Measurements from ENCODE around the gene NACC2. TPM values are rescaled to one million over a fixed set of nuclear protein-coding genes. Genes with fewer than 3 reads are reported as not detected.

Gene NACC2
- total RNA-seq, 4 donors from 2014 or later, result 18.4 to 33.6 (median 22.4) TPM

- Histone ChIP-seq H3K36me3 (no peaks in the 10 kb centered on the region), H3K27me3 (no peaks in the 10 kb centered on the region), H3K4me1 (peaks cover 10 to 25% of the 10 kb centered on the region in 2 donors), H3K4me3 (replicated peaks in 1 of 3) (no peak overlapping the region), H3K9me3 (no peaks in the 10 kb centered on the region), H3K27ac (no peak overlapping the region)
- WGBS, 2 donors, result 85% methylated on average over 12 to 17 of the region's 17 CpGs
- DNase-seq, result no peak
- TF ChIP-seq CTCF (IDR thresholded peaks at IDR 0.05) (no peak), POLR2A (IDR thresholded peaks at IDR 0.05) (no peak)
- intact Hi-C loops (cut with DNase I), result no loop called here
These were observed 106.6 kb downstream of the NACC2 start for GRCh38 chr9:135988493-135988892.

GRCh38 chr9:135987838-135988404, 107.2 kb downstream of the NACC2 start:
- Histone ChIP-seq H3K4me1 (peaks cover 5 to 19% of the 10 kb centered on the region in 2 donors), H3K27ac (no peak overlapping the region), H3K27me3 (no peaks in the 10 kb centered on the region), H3K4me3 (replicated peaks in 1 of 3) (no peak overlapping the region), H3K36me3 (no peaks in the 10 kb centered on the region), H3K9me3 (no peaks in the 10 kb centered on the region)
- TF ChIP-seq CTCF (IDR thresholded peaks at IDR 0.05) (no peak), POLR2A (IDR thresholded peaks at IDR 0.05) (no peak)
- 63 to 88% methylated on average over 1 to 10 of the region's 16 CpGs for WGBS, 2 donors
- DNase-seq, result no peak
- intact Hi-C loops (cut with DNase I), result no loop called here

- no peak overlapping the region for H3K4me3 ChIP-seq (replicated peaks in 1 of 3)
- peaks cover 0 to 11% of the 10 kb centered on the region in 2 donors for H3K4me1 ChIP-seq
- 86% methylated on average over 4 to 10 of the region's 15 CpGs for WGBS, 2 donors
- no peak for TF ChIP-seq CTCF (IDR thresholded peaks at IDR 0.05)
- no peak for TF ChIP-seq POLR2A (IDR thresholded peaks at IDR 0.05)
- no peaks in the 10 kb centered on the region for H3K36me3 ChIP-seq
- intact Hi-C loops (cut with DNase I), result no loop called here
- DNase-seq, result no peak
- H3K27ac ChIP-seq, result no peak overlapping the region
- no peaks in the 10 kb centered on the region for H3K9me3 ChIP-seq
- H3K27me3 ChIP-seq, result no peaks in the 10 kb centered on the region
These were observed 108.5 kb downstream of the NACC2 start for GRCh38 chr9:135986605-135987004.

DNA sequence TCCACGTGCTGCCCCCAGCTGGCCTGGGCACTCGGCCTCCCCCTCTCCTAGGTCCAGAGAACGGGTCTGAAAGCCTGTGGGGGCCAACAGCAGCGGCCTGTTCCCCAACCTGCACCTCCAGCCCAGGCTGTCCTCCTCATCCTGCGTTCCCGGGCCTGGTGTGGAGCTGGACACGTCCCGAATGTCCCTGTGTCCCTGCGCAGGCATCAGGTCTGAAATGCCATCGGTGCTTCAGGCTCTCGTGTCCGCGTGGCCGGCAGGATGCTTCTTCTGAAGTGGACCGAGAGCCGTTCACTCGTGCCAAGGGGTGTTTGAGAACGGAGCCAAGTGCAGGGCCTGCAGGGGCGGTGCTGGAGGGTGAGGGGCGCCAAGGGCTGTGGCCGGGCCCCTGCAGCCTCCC, 109.2 kb downstream of the NACC2 start:
- intact Hi-C loops (cut with DNase I), result no loop called here
- TF ChIP-seq POLR2A (IDR thresholded peaks at IDR 0.05) (no peak), CTCF (IDR thresholded peaks at IDR 0.05) (no peak)
- DNase-seq, result no peak
- Histone ChIP-seq H3K27ac (no peak overlapping the region), H3K4me1 (peaks cover 0 to 7% of the 10 kb centered on the region in 2 donors), H3K27me3 (no peaks in the 10 kb centered on the region), H3K9me3 (no peaks in the 10 kb centered on the region), H3K4me3 (replicated peaks in 1 of 3) (no peak overlapping the region), H3K36me3 (no peaks in the 10 kb centered on the region)
- WGBS, 2 donors, result 55 to 73% methylated on average over 3 to 16 of the region's 21 CpGs

DNA sequence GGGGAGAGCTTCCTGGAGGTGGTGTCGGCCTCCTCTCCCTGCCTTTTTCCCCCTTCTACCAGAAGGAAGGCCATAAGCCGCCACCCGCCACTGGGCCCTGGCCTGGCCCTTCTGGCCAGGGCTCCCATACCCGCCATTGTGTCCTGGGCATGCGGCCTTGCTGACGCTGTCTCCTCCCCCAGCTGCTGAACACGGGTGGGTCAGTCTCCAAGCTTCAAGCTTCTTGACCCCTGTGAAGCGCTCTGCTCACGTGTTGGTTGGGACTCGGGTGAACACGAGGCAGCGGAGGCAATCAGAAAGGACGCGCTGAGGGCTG, 109.7 kb downstream of the NACC2 start:
- no peak overlapping the region for H3K27ac ChIP-seq

More for the DNA sequence above, 109.7 kb downstream of the NACC2 start:
- Histone ChIP-seq H3K27me3 (no peaks in the 10 kb centered on the region), H3K4me3 (replicated peaks in 1 of 3) (no peak overlapping the region), H3K9me3 (no peaks in the 10 kb centered on the region), H3K36me3 (no peaks in the 10 kb centered on the region), H3K4me1 (peaks cover 0 to 5% of the 10 kb centered on the region in 2 donors)
- TF ChIP-seq POLR2A (IDR thresholded peaks at IDR 0.05) (no peak), CTCF (IDR thresholded peaks at IDR 0.05) (no peak)
- 86 to 94% methylated on average over 14 of the region's 14 CpGs for WGBS, 2 donors
- no peak for DNase-seq
- intact Hi-C loops (cut with DNase I), result no loop called here
